ENCODE results near the gene TNFRSF8.

Gene TNFRSF8

DNA sequence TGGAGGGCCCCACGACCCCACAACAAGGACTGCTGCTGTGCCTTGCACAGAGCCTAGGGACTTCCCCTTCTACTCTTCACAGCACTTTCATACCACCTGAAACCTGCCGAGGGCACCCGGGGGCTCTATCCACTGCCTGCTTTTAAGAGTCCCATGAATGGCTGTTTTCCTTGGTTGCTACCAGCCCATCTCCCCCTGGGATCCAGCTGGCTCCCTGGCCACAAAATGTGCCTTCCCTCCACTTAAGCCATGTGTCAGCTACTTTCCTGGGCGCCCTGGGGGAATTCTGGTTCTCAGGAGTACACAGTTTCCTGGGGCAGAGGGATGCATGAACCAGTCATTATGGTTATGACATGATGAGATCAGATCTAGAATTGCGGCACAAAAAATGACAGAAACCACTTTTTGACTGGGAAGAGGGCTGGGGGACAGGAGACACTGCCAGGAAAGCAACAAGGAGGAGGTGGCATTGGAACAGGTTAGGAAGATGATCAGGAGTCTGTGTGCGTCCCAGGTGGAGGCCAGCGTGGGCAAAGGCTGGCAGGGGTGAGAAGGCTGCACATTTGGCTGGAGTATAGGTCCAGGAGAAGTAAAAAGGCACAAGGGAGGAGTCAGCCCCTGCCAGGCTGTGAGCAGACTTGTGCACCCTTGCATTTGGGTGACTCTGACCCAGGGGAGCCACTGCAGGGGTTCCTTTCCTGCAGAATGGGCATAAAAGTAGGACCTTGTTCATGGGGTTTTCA lies 3.2 kb upstream of the TNFRSF8 start:
- no peak for DNase-seq (ENCODE audit: low read depth in 2 of 2)

DNA sequence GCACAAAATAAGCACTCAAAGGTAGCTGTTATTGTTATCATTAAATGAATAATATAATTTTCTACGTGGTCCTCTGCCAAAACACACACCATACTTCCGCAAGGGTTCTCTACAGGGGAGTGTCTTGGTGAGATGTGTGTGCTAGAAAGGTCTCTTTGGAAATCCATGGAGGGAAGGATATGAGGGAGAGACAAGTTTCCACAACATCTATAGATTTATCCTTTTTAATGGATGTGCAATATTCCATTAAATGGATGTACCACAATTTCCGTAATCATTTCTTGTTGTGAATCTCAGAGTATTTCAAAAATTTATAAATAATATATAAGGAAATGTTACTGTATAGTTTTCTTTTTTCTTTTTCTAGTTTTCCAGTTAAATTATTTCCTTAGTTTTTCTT lies 2.6 kb upstream of the TNFRSF8 start:
- no peak for DNase-seq (ENCODE audit: low read depth in 2 of 2)

DNA sequence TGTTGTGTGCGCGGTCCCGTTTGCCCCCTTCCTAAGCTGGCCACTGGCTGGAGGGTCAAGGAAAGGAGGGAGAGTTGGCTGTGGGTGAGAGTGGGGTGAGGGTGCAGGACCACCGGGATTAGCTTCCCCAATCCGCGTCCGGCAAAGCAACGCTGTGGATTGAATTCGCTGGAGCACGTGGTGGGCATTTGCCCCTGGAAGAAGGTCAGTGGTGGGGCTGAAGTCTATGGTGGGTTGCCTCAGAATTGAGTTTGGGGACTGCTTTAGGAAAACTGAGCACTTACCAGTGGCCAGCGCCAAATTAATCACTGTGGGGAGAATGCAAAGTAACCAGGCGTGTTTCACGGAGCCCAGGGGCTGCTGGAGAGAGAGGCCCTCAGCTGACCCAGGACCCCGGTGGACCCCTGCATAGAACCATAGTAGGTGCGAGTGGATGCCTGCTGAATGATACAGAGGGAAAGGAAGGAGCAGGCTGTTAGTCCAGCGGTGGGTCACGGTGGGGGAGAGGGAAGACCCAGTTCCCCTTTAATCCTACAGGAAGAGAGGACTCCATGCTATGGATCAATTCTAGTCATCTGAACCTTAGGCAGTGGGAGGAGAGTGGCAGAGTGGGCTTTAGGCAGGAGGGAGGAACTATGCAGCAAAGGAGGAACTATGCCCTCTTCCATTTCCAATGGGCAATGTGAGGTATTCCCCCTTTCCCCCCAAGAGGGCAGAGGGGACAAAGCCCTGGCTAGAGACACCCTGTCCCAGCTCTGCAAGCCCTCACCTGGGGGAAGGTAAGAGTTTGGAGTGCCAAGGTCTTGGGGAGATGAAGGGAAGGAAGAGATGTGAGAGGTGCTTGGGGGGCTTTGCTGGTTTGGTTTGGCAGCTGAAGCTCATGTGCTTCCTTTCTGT lies 1.2 kb downstream of the TNFRSF8 start:
- DNase-seq (ENCODE audit: low read depth in 2 of 2): no peak

GRCh38 chr1:12065872-12066271 lies 2.8 kb downstream of the TNFRSF8 start:
- DNase-seq (ENCODE audit: low read depth in 2 of 2): no peak

DNA sequence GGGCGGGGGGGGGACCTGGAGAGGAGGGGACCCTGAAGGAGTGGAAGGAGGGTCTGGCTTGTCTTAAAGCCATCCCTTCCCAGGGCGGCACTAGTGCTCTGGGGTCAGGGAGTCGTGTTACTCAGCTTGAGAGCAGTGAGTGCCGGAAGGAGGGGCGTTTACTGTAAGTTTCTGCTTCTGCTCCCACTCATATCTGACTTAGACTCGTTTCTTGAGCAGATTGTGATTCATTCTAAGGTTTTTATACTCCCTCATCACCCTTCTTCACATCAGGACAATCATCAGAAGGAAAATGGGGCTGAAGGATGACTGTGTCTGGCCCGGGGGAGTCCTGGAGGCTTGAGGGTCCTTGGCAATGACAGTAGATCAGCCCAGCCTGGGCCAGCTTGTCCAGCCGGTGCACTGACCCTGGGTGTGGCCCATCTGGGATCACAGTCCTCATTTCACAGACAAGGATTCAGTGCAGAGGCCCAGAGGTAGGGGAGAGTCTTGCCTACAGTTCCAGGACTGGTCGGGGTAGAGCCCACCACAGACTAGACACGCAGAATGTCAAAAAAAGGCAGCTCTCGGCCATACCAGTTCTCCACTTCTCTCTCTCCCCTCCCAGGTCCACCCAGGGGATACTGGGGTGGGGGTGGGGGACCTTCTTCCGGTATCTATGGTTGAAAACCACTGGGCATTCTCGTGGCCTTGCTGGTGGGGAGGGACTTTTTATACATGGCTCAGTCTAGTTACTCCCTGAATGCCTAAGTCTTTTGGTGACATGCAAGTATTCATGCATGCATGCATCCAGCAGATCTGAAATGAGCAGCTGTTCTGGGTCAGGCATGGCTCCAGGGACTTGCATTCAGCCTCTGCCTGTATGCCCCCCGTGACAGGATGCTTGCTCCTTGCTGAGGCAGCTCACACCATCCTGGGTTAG lies 5.1 kb downstream of the TNFRSF8 start:
- no peak for DNase-seq (ENCODE audit: low read depth in 2 of 2)

DNA sequence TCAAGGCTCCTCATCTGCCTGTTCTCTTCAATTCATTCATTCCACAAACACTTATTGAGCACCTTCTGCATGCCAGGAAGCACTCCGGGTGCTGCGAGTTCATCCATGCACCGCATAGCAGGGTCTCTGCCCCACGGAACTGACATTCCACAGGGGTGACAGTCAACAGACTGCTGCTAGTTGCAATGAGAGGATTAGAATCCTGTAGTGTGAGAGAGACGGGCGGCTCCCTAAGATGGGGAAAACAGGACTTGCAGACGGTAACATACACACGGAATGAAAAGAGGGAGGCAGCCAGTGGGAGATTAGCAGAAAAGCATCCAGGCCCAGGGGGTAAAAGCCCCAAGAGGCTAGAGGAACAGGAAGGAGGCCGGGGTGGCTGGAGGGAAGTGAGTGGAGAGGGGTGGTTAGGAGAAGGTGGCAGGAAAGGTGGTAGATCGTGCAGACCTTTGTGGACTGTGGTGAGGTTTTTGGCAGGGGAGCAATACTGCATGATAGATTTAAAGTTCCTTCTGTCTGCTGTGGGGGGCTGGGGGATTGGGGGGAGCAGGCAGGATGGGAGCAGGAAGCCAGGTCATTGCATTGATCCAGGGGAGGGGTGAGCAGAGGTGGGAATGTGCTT lies 6.6 kb downstream of the TNFRSF8 start:
- no peak for DNase-seq (ENCODE audit: low read depth in 2 of 2)

- DNase-seq (ENCODE audit: low read depth in 2 of 2): no peak
Measured at GRCh38 chr1:12071892-12072291, 8.8 kb downstream of the TNFRSF8 start.

DNA sequence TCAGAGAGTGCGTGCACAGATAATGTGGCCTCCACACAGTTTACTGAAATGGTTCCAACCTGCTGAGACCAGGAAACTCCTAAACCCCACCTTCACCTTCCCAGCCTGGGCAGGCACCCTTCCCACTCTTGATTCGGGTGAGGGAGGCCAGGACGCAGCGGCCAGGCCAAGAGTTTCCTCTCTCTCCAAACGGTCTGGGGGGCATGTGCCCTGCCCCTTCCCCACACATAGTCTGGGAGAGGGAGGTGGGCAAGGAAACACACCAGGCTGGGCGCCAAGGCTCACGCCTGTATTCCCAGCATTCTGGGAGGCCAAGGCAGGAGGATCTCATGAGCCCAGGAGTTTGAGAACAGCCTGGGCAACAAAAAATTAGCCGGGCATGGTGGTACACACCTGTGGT lies 9.6 kb downstream of the TNFRSF8 start:
- DNase-seq (ENCODE audit: low read depth in 2 of 2): no peak

DNA sequence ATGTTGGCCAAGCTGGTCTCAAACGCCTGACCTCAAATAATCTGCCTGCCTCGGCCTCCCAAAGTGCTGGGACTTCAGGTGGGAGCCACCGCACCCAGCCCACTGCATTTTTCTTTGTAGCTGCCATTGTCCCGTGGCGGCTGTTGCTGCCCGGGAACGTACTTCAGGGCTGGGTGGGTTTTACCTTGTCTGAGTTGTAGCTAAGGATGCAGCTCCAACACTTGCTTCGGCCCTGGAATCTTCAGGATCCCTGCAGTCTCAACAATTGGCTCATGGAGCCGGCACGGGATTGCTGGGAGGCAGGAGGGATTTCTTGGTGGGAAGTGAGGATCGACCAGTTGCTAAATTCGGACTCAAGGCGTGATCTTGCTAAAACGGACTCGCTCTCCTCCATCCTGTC lies 10.7 kb downstream of the TNFRSF8 start:
- no peak for DNase-seq (ENCODE audit: low read depth in 2 of 2)

DNA sequence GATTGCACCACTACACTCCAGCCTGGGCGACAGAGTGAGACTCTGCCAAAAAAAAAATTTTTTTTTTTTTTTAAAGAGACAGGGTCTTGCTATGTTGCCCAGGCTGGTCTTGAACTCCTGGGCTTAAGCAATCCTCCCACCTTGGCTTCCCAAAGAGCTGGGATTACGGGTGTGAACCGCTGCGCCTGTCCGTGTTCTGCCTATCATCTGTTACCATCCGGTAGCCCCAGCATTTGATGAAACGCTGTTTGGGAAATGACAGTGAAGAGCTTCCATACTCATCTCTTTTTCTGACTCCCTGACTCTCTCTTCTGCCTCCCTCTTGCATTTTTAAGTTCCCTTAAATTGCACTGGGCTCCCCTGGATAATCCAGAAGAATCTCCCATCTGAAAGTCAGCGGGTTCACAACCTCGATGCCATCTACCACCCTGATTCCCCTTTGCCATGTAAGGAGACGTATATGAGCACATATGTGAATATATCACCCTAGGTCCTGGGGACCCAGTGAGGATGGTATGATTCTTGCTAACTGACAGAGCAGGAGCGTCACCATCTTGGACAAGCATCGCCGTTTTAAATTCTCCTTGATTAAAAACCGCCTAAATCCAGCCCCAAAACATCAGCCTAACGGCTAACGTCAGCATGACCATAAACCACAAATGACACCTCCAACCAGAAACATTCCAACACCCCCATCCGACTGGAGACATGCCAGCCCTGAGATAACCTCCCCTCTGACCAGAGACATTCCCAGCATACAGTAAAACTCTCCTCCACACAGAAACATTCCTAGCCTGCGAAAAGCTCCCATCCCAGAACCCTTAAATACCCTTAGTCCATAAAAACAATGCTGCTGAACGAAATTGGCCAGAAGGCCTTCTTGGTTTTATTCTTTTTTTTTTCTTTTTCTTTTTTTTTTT lies 12.4 kb downstream of the TNFRSF8 start:
- no peak for DNase-seq (ENCODE audit: low read depth in 2 of 2)

GRCh38 chr1:12076425-12077005 lies 13.4 kb downstream of the TNFRSF8 start:
- DNase-seq (ENCODE audit: low read depth in 2 of 2): no peak

DNA sequence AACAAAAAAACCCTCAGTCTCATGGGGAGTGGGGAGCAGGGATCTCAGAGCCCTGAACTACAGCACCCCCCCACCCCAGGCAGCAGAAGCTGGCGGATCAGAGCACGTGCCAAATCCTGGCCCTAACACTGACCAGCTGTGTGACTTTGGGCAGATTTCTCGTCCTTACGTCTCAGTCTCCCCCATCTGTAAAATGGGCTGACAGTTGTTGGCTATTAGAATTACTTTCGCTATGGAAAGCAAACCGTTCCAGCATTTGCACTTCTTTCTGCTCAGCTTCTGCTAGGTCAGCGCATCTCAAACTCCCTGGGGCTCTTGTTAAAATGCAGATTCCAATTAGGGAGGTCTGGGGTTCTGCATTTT lies 15.5 kb downstream of the TNFRSF8 start:
- no peak for DNase-seq (ENCODE audit: low read depth in 2 of 2)

DNA sequence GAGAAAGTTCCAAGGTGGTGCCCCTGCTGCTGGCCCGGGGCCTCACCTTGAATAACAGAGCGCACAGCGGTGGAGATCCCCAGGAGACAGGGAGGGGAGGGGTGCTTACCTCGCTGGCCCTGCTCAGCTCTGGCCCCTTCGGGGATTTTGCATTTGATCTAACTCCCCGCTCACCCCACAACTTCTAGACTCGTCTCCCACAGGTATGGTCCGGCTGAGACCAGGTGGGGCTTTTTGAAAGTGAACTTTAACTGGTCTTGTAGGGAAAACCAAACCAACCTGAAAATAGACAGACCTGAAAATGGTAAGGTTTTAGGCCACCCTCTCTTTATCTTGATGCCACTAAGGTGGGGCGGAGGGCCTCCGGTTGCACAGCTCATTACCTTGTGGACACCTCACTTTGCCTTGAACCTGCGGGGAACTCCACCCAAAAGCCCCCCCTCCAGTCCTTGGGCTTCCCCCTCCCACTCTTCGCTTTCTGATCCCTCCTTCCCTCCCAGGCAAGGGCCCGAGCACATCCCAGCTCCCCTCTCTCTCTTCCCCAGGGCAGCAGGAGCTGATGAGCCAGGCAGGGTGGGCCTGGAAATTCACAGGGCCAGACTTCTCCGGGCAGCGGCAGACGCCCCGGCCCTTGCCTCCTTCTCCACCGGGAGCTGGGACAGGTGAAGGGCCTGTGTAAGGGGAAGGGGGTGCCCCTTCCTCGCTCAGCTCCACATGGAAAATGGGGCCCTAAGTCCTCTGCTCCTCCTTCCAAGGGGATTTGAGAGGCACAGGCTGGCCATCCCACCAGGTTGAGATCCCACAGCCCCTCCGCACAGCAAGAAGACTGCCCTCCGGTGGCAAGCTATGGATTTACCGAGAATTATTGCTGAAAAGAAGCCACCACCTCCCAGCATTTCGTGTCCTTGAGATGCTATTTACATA lies 16.1 kb downstream of the TNFRSF8 start:
- no peak for DNase-seq (ENCODE audit: low read depth in 2 of 2)

GRCh38 chr1:12080156-12080555 lies 17.1 kb downstream of the TNFRSF8 start:
- DNase-seq (ENCODE audit: low read depth in 2 of 2): no peak

DNA sequence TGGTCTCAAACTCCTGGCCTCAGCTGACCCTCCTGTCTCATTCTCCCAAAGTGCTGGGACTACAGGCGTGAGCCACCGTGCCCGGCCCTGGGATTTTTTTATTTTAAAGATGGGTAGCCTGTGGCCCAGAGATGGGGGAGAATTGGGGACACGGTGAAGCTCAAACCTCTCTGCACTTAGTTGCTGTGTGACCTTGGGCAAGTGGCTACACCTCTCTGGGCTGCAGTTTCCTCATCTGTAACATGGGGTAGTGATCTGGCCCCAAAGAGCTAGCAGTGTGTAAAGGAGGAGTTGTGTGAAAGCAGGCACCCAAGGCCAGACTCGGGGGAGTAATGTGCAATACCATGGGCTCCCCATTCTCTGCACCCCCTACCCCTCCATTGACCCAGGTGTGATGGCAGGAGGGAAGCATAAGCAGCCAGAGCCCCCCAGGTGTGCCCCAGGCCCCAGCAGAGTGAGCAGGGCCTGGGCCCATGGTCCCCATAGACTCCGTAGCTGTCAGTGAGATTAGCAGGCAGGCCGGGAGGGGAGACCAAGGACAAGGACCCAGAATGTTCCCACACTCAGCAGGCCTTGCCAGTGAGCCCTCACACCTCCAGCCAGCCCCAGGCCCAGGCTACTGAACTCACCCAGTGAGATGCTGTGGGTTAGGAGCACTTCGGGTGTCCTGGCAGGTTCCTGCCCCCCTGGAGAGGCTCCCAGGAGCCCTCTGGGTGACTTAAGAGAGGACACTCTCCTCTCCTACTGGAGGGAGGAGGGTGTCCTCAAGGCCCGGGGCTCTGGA lies 17.9 kb downstream of the TNFRSF8 start:
- DNase-seq (ENCODE audit: low read depth in 2 of 2): no peak

GRCh38 chr1:12081648-12082396 lies 18.7 kb downstream of the TNFRSF8 start:
- no peak for DNase-seq (ENCODE audit: low read depth in 2 of 2)

GRCh38 chr1:12082988-12083387 lies 19.9 kb downstream of the TNFRSF8 start:
- DNase-seq (ENCODE audit: low read depth in 2 of 2): no peak

- no peak for DNase-seq (ENCODE audit: low read depth in 2 of 2)
Measured at GRCh38 chr1:12083766-12084165, 20.7 kb downstream of the TNFRSF8 start.

Measured in activated CD8-positive, alpha-beta memory T cell treated with anti-CD3 and anti-CD28 coated beads for 4 hours (primary cell).